ENCODE results near the gene CERK.

DNA sequence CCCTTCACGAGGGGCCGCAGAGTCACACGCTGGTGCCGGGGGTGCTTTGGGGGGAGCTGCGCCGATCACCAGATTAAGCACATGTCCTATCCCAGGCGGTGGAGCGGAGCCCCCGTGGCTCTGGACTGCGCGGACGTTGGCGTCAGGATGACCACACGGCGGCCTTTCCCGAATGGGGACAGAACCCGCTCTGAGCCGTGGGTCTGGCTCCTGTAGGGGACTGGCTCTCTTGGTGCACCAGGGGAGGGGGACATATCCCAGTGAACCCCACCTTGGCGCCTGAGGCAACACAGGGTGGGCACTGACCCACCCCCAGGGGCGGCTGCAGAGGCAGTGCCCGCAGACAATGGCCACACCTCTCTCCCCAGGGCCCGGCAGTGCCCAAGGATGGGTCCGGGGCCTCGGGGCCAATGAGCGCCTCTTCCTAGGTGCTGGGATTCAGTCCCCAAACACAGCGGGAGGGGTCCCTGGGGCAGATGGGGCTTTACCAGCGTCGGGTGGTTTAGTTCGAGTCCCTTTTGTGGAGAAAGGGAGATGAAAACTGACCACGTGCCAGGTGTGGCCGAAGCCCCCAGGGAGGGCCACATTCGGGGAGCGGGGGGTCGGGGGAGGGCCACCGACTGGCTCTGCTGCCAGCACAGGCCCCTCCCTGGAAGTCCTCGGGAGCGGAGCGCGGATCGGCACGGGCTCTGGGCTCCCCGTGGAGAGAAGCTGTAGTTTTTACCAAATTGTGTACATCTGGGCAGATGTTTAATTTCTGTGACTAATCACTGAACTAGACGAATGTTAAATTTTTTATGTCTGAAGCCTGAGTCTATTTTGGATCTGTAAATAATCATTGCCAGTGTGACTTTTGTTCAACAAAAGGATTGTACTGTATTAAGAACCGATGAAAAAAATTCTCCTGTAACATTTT, 59.0 kb downstream of the CERK start:
- TF ChIP-seq RAD21 (IDR thresholded peaks at IDR 0.05; ENCODE audit: low read length): no peak
- no peak for TF ChIP-seq TEAD4 (IDR thresholded peaks at IDR 0.05; ENCODE audit: borderline replicate concordance, insufficient read depth)
- TF ChIP-seq, protein P1, sequence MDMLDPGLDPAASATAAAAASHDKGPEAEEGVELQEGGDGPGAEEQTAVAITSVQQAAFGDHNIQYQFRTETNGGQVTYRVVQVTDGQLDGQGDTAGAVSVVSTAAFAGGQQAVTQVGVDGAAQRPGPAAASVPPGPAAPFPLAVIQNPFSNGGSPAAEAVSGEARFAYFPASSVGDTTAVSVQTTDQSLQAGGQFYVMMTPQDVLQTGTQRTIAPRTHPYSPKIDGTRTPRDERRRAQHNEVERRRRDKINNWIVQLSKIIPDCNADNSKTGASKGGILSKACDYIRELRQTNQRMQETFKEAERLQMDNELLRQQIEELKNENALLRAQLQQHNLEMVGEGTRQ (IDR thresholded peaks at IDR 0.05; ENCODE audit: borderline replicate concordance, low read depth, low read length): no peak
- TF ChIP-seq, protein P2, sequence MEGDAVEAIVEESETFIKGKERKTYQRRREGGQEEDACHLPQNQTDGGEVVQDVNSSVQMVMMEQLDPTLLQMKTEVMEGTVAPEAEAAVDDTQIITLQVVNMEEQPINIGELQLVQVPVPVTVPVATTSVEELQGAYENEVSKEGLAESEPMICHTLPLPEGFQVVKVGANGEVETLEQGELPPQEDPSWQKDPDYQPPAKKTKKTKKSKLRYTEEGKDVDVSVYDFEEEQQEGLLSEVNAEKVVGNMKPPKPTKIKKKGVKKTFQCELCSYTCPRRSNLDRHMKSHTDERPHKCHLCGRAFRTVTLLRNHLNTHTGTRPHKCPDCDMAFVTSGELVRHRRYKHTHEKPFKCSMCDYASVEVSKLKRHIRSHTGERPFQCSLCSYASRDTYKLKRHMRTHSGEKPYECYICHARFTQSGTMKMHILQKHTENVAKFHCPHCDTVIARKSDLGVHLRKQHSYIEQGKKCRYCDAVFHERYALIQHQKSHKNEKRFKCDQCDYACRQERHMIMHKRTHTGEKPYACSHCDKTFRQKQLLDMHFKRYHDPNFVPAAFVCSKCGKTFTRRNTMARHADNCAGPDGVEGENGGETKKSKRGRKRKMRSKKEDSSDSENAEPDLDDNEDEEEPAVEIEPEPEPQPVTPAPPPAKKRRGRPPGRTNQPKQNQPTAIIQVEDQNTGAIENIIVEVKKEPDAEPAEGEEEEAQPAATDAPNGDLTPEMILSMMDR (IDR thresholded peaks at IDR 0.05): no peak
- no peak for TF ChIP-seq EZH2phosphoT487 (IDR thresholded peaks at IDR 0.05; ENCODE audit: borderline replicate concordance, low read depth)
- no peak for TF ChIP-seq SMC3 (IDR thresholded peaks at IDR 0.05; ENCODE audit: low read depth, low read length)
- TF ChIP-seq POLR2AphosphoS5 (IDR thresholded peaks at IDR 0.05; ENCODE audit: low read depth, low read length): no peak
- no peak for TF ChIP-seq YY1 (IDR thresholded peaks at IDR 0.05; ENCODE audit: low read depth)
- TF ChIP-seq TCF12 (IDR thresholded peaks at IDR 0.05): no peak
- no peak for TF ChIP-seq REST (IDR thresholded peaks at IDR 0.05; ENCODE audit: low read depth, low read length)
- TF ChIP-seq SIN3A (IDR thresholded peaks at IDR 0.05; ENCODE audit: borderline replicate concordance, low read depth, low read length): no peak
- no peak for TF ChIP-seq RCOR1 (IDR thresholded peaks at IDR 0.05; ENCODE audit: low read length)
- TF ChIP-seq MAX (IDR thresholded peaks at IDR 0.05; ENCODE audit: low read depth): no peak
